Mammary epithelial cell (primary cell): ENCODE measurements around the gene CHRNA4.

Experiments used
- CTCF ChIP-seq, 2 donors: IDR thresholded peaks in 1 of 2; conservative IDR thresholded peaks in 1 of 2; 2 replicates each; pipeline ENCODE4 v1.5.1; 2011 to 2012; ENCODE audit warnings: inconsistent platforms in 2 of 2, low read length in 2 of 2, mild to moderate bottlenecking in 2 of 2, control low read depth in 1 of 2, low read depth in 1 of 2; ENCODE audit not compliant: insufficient read depth in 1 of 2; ENCODE audit errors: extremely low read depth in 1 of 2
- EZH2 ChIP-seq: IDR thresholded peaks from 2 replicates; pipeline ENCODE4 v1.6.1; 2012; ENCODE audit warnings: low read length, inconsistent platforms, borderline replicate concordance

GRCh38 chr20:63322146-63322932 is 38.8 kb downstream of the CHRNA4 start:
- TF ChIP-seq CTCF (conservative IDR thresholded peaks at IDR 0.05 in 1 of 2, IDR thresholded peaks at IDR 0.05 in 1 of 2; ENCODE audit: extremely low read depth in 1 of 2, insufficient read depth in 1 of 2, low read depth in 1 of 2, low read length in 2 of 2): no peak
- TF ChIP-seq EZH2: no peak
